ENCODE results near the gene DRC7. TPM values are rescaled to one million over a fixed set of nuclear protein-coding genes. Genes with fewer than 3 reads are reported as not detected.

Gene DRC7
- total RNA-seq, 1 experiment from 2014 or later: not detected

DNA sequence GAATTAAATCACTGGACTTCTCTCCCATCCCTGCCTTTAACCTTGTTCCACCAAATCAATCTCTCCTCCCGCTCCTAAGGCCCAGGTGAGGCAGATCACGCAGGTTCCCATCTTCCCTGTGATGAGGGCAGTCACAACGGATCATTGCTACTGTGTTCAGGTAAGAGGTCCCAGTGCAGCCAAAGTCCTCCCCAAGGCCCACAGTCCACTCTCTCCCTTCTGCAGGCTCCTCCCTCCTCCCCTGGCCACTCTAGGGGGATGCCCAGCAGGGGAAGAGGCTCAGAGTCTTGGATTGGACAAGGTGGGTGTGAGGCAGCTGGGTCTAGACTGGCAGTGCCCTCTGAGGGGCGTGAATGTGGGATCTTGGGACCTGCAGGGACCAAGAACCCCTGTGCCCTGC, 29.1 kb upstream of the DRC7 start (continued):
- TF ChIP-seq, protein P1, sequence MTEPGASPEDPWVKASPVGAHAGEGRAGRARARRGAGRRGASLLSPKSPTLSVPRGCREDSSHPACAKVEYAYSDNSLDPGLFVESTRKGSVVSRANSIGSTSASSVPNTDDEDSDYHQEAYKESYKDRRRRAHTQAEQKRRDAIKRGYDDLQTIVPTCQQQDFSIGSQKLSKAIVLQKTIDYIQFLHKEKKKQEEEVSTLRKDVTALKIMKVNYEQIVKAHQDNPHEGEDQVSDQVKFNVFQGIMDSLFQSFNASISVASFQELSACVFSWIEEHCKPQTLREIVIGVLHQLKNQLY (CRISPR knock-in tag; IDR thresholded peaks at IDR 0.05): no peak
- TF ChIP-seq ZNF121 (CRISPR knock-in tag; IDR thresholded peaks at IDR 0.05): no peak
- no peak for TF ChIP-seq ZNF396 (CRISPR knock-in tag; IDR thresholded peaks at IDR 0.05; ENCODE audit: borderline replicate concordance)
- TF ChIP-seq, protein P2, sequence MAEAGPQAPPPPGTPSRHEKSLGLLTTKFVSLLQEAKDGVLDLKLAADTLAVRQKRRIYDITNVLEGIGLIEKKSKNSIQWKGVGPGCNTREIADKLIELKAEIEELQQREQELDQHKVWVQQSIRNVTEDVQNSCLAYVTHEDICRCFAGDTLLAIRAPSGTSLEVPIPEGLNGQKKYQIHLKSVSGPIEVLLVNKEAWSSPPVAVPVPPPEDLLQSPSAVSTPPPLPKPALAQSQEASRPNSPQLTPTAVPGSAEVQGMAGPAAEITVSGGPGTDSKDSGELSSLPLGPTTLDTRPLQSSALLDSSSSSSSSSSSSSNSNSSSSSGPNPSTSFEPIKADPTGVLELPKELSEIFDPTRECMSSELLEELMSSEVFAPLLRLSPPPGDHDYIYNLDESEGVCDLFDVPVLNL (CRISPR knock-in tag; IDR thresholded peaks at IDR 0.05; ENCODE audit: borderline replicate concordance, low read depth): no peak
- TF ChIP-seq, protein P3, sequence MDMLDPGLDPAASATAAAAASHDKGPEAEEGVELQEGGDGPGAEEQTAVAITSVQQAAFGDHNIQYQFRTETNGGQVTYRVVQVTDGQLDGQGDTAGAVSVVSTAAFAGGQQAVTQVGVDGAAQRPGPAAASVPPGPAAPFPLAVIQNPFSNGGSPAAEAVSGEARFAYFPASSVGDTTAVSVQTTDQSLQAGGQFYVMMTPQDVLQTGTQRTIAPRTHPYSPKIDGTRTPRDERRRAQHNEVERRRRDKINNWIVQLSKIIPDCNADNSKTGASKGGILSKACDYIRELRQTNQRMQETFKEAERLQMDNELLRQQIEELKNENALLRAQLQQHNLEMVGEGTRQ (CRISPR knock-in tag; IDR thresholded peaks at IDR 0.05): no peak
- TF ChIP-seq NFE2L1 (CRISPR knock-in tag; IDR thresholded peaks at IDR 0.05): no peak
- TF ChIP-seq CREM (CRISPR knock-in tag; IDR thresholded peaks at IDR 0.05): no peak
- no peak for TF ChIP-seq NR1H2 (CRISPR knock-in tag; IDR thresholded peaks at IDR 0.05)

DNA sequence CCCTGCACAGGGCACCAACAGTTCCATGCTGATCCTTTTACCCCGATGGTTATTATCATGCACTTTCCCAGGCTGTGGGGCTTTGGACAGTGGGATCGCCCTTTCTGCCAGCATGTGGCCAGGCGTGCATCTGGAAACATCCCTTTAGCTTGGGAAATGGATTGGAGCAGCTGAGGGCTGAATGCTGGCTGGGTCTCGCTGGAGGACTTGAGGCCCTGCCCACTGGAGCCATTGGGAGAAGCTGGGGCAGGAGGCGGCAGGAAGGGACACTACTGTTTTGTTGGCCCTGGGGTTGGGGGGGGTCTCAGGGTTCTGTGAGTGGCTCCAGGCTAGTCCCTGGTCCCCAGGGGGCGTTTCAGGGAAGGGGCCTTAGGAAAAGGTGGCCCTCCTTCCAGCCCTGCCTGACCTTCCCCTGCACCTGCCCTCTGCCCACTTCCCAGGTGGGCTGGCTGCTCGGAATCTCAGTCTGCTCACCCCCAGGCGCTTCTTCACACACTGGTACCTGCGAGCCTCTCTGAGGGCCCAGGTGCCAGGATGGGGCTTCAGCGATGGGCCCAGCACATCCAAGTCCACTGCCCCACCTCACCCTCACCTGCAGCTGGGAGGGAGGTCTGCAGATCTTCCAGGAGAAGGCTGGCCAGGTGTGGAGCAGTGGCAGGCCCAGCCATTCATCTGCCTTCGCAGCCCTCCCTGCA, 28.1 kb upstream of the DRC7 start:
- H3K4me1 Mint-ChIP-seq: no peaks in the 10 kb centered on the region
- no peak overlapping the region for H3K27ac Mint-ChIP-seq
- ChIA-PET CTCF (interaction anchor here (1.2 to 2.2 kb wide), 3 partner anchors 10 to 90 kb away, joined by 7 to 24 read pairs (median 9); no protein-coding TSS in a partner anchor), POLR2A (interaction anchor here (1.1 kb wide), 1 partner anchor 69 kb away, joined by 3 read pairs; the partner anchor contains the start of gene KATNB1)
- ATAC-seq: no peak
- no peaks in the 10 kb centered on the region for H3K27me3 Mint-ChIP-seq (ENCODE audit: low read depth)
- no peaks in the 10 kb centered on the region for H3K9me3 Mint-ChIP-seq
- no peak for DNase-seq (ENCODE audit: low spot score)
- H3K4me3 Mint-ChIP-seq: no peak overlapping the region
- no peaks in the 10 kb centered on the region for H3K36me3 Mint-ChIP-seq
- TF ChIP-seq ZNF317 (CRISPR knock-in tag; IDR thresholded peaks at IDR 0.05; ENCODE audit: borderline replicate concordance, low read depth): peak; percentile 50; the same call in 1 of the 2 replicates
- TF ChIP-seq, protein P4, sequence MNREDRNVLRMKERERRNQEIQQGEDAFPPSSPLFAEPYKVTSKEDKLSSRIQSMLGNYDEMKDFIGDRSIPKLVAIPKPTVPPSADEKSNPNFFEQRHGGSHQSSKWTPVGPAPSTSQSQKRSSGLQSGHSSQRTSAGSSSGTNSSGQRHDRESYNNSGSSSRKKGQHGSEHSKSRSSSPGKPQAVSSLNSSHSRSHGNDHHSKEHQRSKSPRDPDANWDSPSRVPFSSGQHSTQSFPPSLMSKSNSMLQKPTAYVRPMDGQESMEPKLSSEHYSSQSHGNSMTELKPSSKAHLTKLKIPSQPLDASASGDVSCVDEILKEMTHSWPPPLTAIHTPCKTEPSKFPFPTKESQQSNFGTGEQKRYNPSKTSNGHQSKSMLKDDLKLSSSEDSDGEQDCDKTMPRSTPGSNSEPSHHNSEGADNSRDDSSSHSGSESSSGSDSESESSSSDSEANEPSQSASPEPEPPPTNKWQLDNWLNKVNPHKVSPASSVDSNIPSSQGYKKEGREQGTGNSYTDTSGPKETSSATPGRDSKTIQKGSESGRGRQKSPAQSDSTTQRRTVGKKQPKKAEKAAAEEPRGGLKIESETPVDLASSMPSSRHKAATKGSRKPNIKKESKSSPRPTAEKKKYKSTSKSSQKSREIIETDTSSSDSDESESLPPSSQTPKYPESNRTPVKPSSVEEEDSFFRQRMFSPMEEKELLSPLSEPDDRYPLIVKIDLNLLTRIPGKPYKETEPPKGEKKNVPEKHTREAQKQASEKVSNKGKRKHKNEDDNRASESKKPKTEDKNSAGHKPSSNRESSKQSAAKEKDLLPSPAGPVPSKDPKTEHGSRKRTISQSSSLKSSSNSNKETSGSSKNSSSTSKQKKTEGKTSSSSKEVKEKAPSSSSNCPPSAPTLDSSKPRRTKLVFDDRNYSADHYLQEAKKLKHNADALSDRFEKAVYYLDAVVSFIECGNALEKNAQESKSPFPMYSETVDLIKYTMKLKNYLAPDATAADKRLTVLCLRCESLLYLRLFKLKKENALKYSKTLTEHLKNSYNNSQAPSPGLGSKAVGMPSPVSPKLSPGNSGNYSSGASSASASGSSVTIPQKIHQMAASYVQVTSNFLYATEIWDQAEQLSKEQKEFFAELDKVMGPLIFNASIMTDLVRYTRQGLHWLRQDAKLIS (CRISPR knock-in tag; IDR thresholded peaks at IDR 0.05; ENCODE audit: borderline replicate concordance): no peak

DNA sequence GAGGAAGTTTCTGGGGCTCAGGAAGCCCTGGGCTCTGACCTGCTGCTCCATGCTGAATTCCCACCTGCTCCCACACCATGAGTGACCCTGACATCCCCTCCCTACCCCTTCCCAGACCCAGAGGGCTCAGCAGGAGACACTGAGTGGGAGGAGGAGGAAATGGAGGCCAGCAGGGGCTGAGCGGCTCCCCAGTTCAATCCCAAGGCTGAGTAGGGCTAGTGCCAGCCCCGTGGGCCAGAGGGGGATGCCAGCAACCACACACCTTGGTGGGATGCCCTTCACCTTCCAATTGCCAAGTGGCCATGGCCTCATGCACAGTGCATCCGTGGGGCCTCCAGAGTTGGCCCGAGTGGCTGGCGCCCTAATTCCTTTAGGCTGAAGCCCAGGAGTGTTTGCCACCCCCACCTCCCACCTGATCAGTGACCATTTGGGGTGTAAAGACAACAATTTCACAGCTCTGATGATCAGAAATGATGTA, 27.5 kb upstream of the DRC7 start:
- Mint-ChIP-seq H3K4me1 (no peaks in the 10 kb centered on the region), H3K27me3 (ENCODE audit: low read depth) (no peaks in the 10 kb centered on the region), H3K27ac (no peak overlapping the region), H3K36me3 (no peaks in the 10 kb centered on the region), H3K9me3 (no peaks in the 10 kb centered on the region), H3K4me3 (no peak overlapping the region)
- DNase-seq (ENCODE audit: low spot score) (no peak), ATAC-seq (no peak)
- ChIA-PET POLR2A (interaction anchor here (1.1 kb wide), 1 partner anchor 68 kb away, joined by 3 read pairs; the partner anchor contains the start of gene KATNB1), CTCF (interaction anchor here (0.7 to 3.3 kb wide), 26 partner anchors 8 to 141 kb away, joined by 3 to 24 read pairs (median 4); partner anchors contain the start of genes DRC7 and KATNB1)
- TF ChIP-seq, protein P5, sequence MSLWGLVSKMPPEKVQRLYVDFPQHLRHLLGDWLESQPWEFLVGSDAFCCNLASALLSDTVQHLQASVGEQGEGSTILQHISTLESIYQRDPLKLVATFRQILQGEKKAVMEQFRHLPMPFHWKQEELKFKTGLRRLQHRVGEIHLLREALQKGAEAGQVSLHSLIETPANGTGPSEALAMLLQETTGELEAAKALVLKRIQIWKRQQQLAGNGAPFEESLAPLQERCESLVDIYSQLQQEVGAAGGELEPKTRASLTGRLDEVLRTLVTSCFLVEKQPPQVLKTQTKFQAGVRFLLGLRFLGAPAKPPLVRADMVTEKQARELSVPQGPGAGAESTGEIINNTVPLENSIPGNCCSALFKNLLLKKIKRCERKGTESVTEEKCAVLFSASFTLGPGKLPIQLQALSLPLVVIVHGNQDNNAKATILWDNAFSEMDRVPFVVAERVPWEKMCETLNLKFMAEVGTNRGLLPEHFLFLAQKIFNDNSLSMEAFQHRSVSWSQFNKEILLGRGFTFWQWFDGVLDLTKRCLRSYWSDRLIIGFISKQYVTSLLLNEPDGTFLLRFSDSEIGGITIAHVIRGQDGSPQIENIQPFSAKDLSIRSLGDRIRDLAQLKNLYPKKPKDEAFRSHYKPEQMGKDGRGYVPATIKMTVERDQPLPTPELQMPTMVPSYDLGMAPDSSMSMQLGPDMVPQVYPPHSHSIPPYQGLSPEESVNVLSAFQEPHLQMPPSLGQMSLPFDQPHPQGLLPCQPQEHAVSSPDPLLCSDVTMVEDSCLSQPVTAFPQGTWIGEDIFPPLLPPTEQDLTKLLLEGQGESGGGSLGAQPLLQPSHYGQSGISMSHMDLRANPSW (CRISPR knock-in tag; conservative IDR thresholded peaks at IDR 0.05; ENCODE audit: low read depth): no peak
- TF ChIP-seq, protein P6, sequence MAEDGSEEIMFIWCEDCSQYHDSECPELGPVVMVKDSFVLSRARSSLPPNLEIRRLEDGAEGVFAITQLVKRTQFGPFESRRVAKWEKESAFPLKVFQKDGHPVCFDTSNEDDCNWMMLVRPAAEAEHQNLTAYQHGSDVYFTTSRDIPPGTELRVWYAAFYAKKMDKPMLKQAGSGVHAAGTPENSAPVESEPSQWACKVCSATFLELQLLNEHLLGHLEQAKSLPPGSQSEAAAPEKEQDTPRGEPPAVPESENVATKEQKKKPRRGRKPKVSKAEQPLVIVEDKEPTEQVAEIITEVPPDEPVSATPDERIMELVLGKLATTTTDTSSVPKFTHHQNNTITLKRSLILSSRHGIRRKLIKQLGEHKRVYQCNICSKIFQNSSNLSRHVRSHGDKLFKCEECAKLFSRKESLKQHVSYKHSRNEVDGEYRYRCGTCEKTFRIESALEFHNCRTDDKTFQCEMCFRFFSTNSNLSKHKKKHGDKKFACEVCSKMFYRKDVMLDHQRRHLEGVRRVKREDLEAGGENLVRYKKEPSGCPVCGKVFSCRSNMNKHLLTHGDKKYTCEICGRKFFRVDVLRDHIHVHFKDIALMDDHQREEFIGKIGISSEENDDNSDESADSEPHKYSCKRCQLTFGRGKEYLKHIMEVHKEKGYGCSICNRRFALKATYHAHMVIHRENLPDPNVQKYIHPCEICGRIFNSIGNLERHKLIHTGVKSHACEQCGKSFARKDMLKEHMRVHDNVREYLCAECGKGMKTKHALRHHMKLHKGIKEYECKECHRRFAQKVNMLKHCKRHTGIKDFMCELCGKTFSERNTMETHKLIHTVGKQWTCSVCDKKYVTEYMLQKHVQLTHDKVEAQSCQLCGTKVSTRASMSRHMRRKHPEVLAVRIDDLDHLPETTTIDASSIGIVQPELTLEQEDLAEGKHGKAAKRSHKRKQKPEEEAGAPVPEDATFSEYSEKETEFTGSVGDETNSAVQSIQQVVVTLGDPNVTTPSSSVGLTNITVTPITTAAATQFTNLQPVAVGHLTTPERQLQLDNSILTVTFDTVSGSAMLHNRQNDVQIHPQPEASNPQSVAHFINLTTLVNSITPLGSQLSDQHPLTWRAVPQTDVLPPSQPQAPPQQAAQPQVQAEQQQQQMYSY (CRISPR knock-in tag; IDR thresholded peaks at IDR 0.05): no peak
- TF ChIP-seq ATF1 (CRISPR knock-in tag; IDR thresholded peaks at IDR 0.05): no peak
- no peak for TF ChIP-seq ZNF219 (CRISPR knock-in tag; IDR thresholded peaks at IDR 0.05; ENCODE audit: borderline replicate concordance)
- no peak for TF ChIP-seq CREB1 (CRISPR knock-in tag; IDR thresholded peaks at IDR 0.05)
- TF ChIP-seq OVOL2 (CRISPR knock-in tag; IDR thresholded peaks at IDR 0.05; ENCODE audit: borderline replicate concordance): no peak
- no peak for TF ChIP-seq TEAD1 (CRISPR knock-in tag; IDR thresholded peaks at IDR 0.05)
- TF ChIP-seq, protein P7, sequence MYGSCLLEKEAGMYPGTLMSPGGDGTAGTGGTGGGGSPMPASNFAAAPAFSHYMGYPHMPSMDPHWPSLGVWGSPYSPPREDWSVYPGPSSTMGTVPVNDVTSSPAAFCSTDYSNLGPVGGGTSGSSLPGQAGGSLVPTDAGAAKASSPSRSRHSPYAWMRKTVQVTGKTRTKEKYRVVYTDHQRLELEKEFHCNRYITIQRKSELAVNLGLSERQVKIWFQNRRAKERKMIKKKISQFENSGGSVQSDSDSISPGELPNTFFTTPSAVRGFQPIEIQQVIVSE (CRISPR knock-in tag; IDR thresholded peaks at IDR 0.05; ENCODE audit: borderline replicate concordance): no peak

All from WTC11 (cell line).